GM21717 (cell line): Measurements from ENCODE around the gene COTL1.

Experiments
- ATAC-seq: cut with Tn5 transposase; IDR thresholded peaks from one replicate; pipeline ENCODE4 v1.9.1; 2021; ENCODE audit warnings: mild to moderate bottlenecking, moderate library complexity; ENCODE audit not compliant: unreplicated experiment

COTL1 gene

GRCh38 chr16:84597931-84598351, 19.9 kb downstream of the COTL1 start:
- ATAC-seq, result no peak

GRCh38 chr16:84597528-84597896, 20.4 kb downstream of the COTL1 start:
- no peak for ATAC-seq

DNA sequence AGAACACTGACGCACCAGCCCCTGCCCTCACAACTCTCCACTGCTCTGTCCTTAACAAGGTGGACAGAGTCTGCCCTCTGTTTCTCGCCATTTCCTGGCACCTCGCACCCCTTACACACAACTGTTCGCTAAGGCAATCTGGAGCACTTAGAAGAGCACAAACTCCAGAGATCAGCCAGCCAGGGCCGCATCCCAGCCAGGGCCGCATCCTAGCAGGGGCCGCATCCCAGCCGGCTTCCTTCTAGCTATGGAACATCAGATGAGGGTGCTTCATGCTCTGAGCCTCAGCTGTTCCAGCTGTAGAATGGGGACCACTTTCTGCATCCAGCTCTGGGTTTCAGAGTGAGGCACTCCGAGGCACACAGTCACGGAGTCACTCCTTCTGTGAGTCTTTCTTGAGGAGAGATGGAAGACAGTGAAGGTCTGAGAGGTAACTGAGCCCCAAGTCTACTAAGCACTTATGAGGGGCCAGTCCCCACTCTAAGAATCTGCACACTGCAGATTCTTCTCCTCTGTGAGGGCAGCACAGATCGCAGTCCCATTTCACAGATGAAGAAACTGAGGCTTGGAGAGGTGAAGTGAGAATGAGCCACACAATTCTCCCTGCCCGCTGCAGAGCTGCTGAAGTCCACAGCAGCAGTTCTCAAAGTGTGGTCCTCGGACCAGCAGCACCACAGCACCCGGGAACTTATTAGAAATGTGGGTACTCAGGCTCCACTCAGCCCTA, 20.9 kb downstream of the COTL1 start:
- no peak for ATAC-seq

GRCh38 chr16:84596161-84596560, 21.7 kb downstream of the COTL1 start:
- no peak for ATAC-seq

DNA sequence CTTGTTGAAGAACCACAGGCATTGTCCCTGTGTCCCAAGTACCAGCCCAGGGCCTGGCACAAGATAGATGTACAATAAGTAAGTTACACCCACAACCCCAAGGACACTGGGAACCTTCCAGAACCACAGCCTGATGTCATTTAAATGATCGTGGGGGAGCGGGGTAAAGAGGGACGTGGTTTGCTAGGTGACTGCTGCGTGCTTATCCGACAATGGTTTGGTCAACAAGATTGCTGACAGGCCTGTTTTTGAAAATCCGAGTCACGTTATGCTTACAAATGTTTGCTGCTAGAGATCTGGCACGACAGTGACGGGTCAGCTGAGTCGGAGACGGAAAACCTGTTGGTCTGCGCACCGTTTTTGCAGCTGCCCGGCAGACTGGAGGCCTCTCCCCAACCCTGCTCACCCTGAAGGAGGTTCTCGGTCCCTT, 22.8 kb downstream of the COTL1 start:
- ATAC-seq, result no peak

GRCh38 chr16:84594725-84595038, 23.2 kb downstream of the COTL1 start:
- ATAC-seq, result no peak

DNA sequence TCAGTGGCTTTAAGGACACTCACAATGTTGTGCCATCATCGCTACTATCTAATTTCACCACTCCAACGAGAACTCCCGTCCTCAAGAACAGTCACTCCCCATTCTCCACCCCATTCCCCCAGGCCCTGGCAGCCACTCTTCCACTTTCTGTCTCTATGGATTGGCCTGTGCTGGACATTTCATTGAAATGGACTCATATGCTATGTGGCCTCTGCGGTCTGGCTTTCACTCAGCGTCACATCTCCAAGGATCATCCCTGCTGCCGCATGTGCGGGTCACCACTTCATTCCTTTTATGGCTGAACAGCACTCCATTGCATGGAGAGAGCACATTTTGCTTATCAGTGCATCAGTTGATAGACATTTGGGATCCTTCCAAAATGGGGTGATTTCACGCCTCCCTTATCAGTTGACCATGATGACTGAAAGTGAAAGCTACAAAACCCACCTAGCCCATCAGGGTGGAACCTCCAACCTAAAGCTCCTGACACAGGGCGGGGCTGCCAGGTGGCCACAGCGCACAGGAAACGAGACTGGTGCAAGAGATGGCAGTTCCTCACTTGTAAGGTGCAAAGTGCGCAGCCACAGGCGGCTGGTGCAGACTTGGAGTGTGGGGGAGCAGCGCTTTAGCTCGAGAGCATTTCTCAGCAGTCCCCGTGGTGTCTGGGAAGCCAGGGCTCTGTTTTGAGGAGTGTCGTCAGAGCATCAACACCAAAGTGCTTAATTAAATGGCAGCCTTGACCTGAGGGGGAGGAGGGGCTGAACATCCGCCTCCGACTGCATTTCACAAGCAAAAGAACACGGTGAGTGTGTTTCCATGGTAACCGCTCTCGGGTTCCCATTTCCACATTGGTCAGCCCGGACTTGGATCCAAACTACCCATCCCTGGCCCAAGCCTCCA, 23.8 kb downstream of the COTL1 start:
- peak; percentile 78 for ATAC-seq

DNA sequence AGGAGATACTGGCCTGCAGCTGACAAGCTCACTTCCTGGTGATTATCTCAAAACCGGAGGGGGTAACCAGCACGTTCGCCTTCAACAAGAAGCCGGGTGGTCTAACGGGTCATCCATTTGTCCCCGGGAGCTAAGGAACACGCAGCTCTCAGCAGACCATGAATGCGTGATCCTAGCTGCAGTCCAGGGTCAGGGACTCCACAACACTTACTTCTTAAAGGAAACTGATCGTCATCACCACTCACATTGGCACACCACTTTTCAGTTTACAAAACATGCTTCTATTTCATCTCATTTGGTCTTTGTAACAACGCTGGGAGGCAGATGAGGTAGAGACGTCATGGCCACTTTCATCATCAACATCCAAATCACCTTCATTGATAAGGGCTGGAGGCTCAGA, 25.2 kb downstream of the COTL1 start:
- no peak for ATAC-seq

GRCh38 chr16:84589975-84590719, 27.7 kb downstream of the COTL1 start:
- no peak for ATAC-seq

GRCh38 chr16:84588991-84589390, 28.9 kb downstream of the COTL1 start:
- ATAC-seq, result no peak

- ATAC-seq, result peak; percentile 60
Observed at GRCh38 chr16:84585886-84586285, 32.0 kb downstream of the COTL1 start.

GRCh38 chr16:84585467-84585866, 32.4 kb downstream of the COTL1 start:
- ATAC-seq, result no peak

- ATAC-seq, result no peak
Observed at GRCh38 chr16:84584678-84585077, 33.2 kb downstream of the COTL1 start.

DNA sequence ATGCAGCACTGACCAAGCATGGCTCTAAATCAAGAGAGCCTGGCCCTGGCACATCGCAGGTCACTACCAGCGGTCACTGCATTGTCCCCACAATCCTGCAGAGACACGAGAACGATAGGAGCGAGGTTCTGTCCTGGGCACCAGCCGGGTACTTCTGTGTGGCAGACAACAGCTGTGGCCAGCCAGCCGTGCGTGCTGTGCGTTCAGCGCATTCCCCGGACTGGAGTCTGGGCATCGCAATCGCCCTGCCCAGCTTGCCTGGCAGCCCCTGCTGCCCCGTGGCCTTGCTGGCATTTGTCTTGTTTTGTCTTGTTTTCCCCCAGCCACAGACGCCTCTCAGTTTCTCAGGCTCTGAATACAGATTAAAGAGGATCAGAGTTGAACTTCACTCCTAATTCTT, 33.9 kb downstream of the COTL1 start:
- ATAC-seq, result no peak

DNA sequence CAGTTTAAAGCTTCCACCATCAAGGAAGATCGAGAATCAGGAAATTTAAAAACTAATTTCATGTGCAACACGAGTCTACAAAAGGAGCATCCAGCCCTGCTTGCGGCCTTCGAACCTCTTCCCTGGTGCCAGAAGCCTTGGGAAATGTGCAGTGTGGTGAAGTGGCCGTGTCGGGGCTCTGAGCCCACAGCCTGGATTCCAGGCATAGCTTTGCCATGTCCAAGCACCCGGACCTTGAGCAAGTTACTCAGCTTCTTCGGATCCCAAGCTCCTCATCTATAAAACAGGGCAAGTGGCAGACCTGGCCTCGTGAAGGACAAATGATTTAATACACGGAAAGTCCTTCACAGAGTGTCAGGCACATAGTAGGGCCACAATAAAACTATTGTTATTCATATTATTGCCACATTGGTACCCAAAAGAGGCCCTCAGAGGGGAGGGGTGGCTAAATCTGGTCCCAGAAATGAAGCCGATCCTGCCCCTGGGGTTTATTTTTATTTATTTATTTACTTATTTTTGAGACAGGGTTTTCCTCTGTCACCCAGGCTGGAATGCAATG, 34.8 kb downstream of the COTL1 start:
- ATAC-seq, result no peak

GRCh38 chr16:84581158-84581557, 36.7 kb downstream of the COTL1 start:
- no peak for ATAC-seq

GRCh38 chr16:84579936-84580335, 37.9 kb downstream of the COTL1 start:
- ATAC-seq, result no peak

DNA sequence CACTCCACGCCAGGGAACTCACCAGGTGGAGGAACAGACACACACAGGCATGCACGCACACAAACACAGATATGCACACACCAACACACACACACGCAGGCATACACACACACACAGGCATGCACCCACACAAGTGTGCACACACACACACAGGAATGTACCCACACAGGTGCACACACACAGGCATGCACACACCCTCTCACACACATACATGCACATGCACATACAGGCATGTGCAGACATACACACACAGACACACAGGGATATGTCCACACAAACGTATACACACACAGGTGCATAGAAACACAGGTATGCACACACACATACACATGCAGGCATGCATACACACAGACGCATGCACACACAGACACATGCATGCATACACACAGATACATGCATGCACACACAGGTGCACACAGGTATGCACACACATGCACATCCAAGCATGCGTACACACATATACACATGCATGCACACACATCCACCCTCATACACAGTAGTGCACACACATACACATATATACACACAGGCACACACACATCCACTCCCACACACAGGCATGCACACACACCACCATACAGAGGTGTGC, 39.2 kb downstream of the COTL1 start:
- ATAC-seq, result no peak

DNA sequence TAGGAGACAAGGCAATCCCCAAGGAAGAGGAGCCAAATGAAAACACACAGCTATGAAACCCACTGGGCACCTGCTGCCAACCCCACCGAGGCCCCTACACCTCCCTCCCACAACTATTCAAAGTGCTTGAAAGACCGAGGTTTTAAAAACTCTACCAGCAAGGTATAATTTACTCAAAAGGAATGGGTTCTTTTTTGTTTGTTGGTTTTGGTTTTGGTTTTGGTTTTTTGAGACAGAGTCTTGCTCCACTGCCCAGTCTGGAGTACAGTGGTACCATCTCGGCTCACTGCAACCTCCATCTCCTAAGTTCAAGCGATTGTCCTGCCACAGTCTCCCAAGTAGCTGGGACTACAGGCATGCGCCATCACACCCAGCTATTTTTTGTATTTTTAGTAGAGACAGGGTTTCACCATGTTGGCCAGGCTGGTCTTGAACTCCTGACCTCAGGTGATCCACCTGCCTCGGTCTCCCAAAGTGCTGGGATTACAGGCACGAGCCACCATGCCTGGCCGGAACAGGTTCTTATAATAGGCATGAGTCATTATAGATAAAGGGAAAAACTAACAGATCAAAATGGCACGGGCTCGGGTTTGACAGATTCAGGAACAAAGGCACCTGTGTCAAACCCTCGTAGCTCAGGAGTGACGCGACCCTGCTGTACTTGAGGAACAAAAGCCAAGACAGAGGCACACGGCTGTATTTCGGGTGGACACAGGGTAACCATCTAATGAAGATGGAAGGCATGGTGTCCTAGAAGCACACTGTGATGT, 40.7 kb downstream of the COTL1 start:
- ATAC-seq, result no peak

DNA sequence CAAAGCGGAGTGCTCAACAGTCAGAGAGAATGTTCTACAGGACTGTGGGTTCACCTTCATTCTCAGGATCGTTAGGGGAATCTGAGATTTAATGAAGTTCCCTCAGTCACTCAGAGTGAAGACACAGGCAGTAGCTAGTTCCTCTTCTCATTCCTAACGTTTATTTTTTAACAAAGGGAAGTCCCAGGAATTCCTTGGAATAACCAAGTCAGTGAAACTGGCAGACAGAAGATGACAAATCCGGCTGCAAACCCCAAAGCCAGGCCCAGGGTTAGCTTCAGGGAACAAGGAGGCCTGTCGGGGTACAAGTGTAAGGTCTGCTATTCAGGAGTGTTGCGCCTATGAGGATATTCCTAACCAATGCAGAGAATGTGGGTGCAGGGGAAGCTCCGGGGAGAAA, 42.0 kb downstream of the COTL1 start:
- ATAC-seq, result no peak
